Thyroid gland (tissue), 4 donors: Measurements from ENCODE around the gene SMYD2. TPM values are rescaled to one million over a fixed set of nuclear protein-coding genes. Genes with fewer than 3 reads are reported as not detected.
"Not testable (repeated sequence)": the region's sequence is repeated elsewhere in the genome, so short reads cannot be mapped to it uniquely, and the experiment has no call there.

Experiments
- DNase-seq, 2 donors: peaks; one replicate each; pipeline ENCODE4 v3.0.0-alpha.2; 2019
- H3K27ac ChIP-seq, 3 donors: fragments of 200-600 bp; sonication (generic); 1 replicate in 2 of 3; 2 replicates in 1 of 3; pipeline ENCODE4 v1.5.1; 2016 to 2019; ENCODE audit warnings: mild to moderate bottlenecking in 1 of 3, moderate library complexity in 1 of 3
- H3K27me3 ChIP-seq: fragments of 200-600 bp; sonication (generic); one replicate; pipeline ENCODE4 v1.5.1; 2019
- H3K36me3 ChIP-seq, 2 donors: fragments of 200-600 bp; sonication (generic); one replicate each; pipeline ENCODE4 v1.5.1; 2016 to 2019
- H3K4me1 ChIP-seq, 2 donors: fragments of 200-600 bp; sonication (generic); one replicate each; pipeline ENCODE4 v1.5.1; 2017 to 2019
- H3K4me3 ChIP-seq, 3 donors: fragments of 200-600 bp; sonication (generic); replicated peaks in 1 of 3; 1 replicate in 2 of 3; 2 replicates in 1 of 3; pipeline ENCODE4 v1.5.1; 2016; ENCODE audit warnings: mild to moderate bottlenecking in 1 of 3
- H3K9me3 ChIP-seq: fragments of 200-600 bp; sonication (generic); one replicate; pipeline ENCODE4 v1.5.1; 2017
- POLR2A ChIP-seq, 2 donors: fragments of 450-650 bp; IDR thresholded peaks; one replicate each; pipeline ENCODE4 v1.6.1; 2017; ENCODE audit warnings: antibody characterized with exemption in 2 of 2, mild to moderate bottlenecking in 2 of 2, moderate library complexity in 1 of 2
- WGBS, 2 donors: methylation state at CpG; one replicate each; pipeline ENCODE4 v1.1.5; 2017; 5-methylcytosine and 5-hydroxymethylcytosine counted together
- intact Hi-C: fragments of 100-400 bp; cut with DNase I; formaldehyde crosslinking; loops from one replicate; pipeline ENCODE4 v1.15.1; 2023
- total RNA-seq, 4 donors: library from RNA; depleted of rRNA; stranded (reverse); fragments of >200 nt; gene quantifications; one replicate each; pipeline ENCODE4 v1.2.3, GENCODE V29; 2016
- TF ChIP-seq, protein P1 (sequence below), 6 experiments: fragments of 200-600 bp in 3 of 6; fragments of 450-650 bp in 3 of 6; sonication (generic) in 3 of 6; IDR thresholded peaks; one replicate each; pipeline ENCODE4 v1.5.1; 2016 to 2019; ENCODE audit warnings: antibody characterized with exemption in 6 of 6, mild to moderate bottlenecking in 2 of 6, inconsistent platforms in 1 of 6, moderate library complexity in 1 of 6

SMYD2 gene
- total RNA-seq, 4 donors from 2014 or later = 37.6 to 56.1 (median 44.5) TPM

GRCh38 chr1:214271174-214271858 lies 9.6 kb upstream of the SMYD2 start:
- H3K4me1 ChIP-seq = no peaks in the 10 kb centered on the region
- peaks cover 9% of the 10 kb centered on the region for H3K27me3 ChIP-seq
- 48 to 54% methylated on average over 3 of the region's 3 CpGs for WGBS, 2 donors
- TF ChIP-seq, protein P1, sequence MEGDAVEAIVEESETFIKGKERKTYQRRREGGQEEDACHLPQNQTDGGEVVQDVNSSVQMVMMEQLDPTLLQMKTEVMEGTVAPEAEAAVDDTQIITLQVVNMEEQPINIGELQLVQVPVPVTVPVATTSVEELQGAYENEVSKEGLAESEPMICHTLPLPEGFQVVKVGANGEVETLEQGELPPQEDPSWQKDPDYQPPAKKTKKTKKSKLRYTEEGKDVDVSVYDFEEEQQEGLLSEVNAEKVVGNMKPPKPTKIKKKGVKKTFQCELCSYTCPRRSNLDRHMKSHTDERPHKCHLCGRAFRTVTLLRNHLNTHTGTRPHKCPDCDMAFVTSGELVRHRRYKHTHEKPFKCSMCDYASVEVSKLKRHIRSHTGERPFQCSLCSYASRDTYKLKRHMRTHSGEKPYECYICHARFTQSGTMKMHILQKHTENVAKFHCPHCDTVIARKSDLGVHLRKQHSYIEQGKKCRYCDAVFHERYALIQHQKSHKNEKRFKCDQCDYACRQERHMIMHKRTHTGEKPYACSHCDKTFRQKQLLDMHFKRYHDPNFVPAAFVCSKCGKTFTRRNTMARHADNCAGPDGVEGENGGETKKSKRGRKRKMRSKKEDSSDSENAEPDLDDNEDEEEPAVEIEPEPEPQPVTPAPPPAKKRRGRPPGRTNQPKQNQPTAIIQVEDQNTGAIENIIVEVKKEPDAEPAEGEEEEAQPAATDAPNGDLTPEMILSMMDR (IDR thresholded peaks at IDR 0.05) = no peak
- no peak for TF ChIP-seq POLR2A (IDR thresholded peaks at IDR 0.05)
- no peak for DNase-seq
- H3K27ac ChIP-seq = no peak overlapping the region
- intact Hi-C loops = no loop called here
- H3K9me3 ChIP-seq = no peaks in the 10 kb centered on the region
- H3K4me3 ChIP-seq = no peak overlapping the region
- H3K36me3 ChIP-seq = no peaks in the 10 kb centered on the region

- no peak for TF ChIP-seq POLR2A (IDR thresholded peaks at IDR 0.05)
- TF ChIP-seq, protein P1 (IDR thresholded peaks at IDR 0.05) = no peak
- 55 to 66% methylated on average over 4 of the region's 4 CpGs for WGBS, 2 donors
- intact Hi-C loops = no loop called here
- H3K4me1 ChIP-seq = no peaks in the 10 kb centered on the region
- H3K27me3 ChIP-seq = peaks cover 9% of the 10 kb centered on the region
- H3K27ac ChIP-seq = no peak overlapping the region
- no peak for DNase-seq
- H3K4me3 ChIP-seq = no peak overlapping the region
- H3K9me3 ChIP-seq = no peaks in the 10 kb centered on the region
- H3K36me3 ChIP-seq = no peaks in the 10 kb centered on the region
Observed at GRCh38 chr1:214271995-214272731, 8.8 kb upstream of the SMYD2 start.

DNA sequence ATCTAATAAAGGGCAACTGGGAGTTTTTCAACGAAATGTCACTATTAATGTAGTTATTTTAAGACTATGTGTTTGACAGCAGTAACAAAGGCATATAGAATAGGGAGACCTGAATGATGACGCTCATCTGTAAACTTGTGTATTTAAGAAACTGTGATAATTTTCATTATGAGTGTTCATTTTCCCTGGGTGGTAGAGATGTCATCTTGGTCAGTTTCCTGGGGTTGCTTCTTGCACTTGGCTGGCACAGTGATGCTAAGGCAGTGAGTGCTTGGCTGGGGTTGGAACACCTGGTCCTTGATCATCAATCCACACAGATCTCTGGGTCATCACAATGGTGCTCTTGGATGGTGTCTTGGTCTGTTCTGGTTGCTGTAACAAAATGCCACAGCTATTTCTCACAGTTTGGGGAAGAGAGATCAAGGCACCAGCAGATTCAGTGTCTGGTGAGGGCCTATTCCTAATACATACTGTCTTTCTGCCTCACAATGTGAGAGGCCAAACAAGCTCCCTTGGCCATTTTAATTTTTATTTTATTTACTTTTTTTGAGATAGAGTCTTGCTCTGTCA lies 7.9 kb upstream of the SMYD2 start:
- Histone ChIP-seq H3K27me3 (peaks cover 9% of the 10 kb centered on the region), H3K27ac (no peak overlapping the region), H3K9me3 (no peaks in the 10 kb centered on the region), H3K4me3 (no peak overlapping the region), H3K4me1 (no peaks in the 10 kb centered on the region), H3K36me3 (no peaks in the 10 kb centered on the region)
- no peak for DNase-seq
- WGBS, 2 donors = 92 to 93% methylated on average over 2 of the region's 2 CpGs
- no peak for TF ChIP-seq POLR2A (IDR thresholded peaks at IDR 0.05)
- TF ChIP-seq, protein P1 (IDR thresholded peaks at IDR 0.05) = no peak
- intact Hi-C loops = no loop called here

- H3K36me3 ChIP-seq, H3K4me1 ChIP-seq, DNase-seq, H3K9me3 ChIP-seq, H3K4me3 ChIP-seq, intact Hi-C loops, H3K27me3 ChIP-seq, H3K27ac ChIP-seq: not testable (repeated sequence)
- 93 to 94% methylated on average over 4 of the region's 4 CpGs for WGBS, 2 donors
Observed at GRCh38 chr1:214275700-214276099, 5.3 kb upstream of the SMYD2 start.

GRCh38 chr1:214276786-214277185 lies 4.2 kb upstream of the SMYD2 start:
- 45 to 68% methylated on average over 1 of the region's 1 CpG for WGBS, 2 donors
- H3K27ac ChIP-seq = no peak overlapping the region
- H3K9me3 ChIP-seq = no peaks in the 10 kb centered on the region
- H3K4me1 ChIP-seq = peaks cover 0 to 7% of the 10 kb centered on the region in 2 donors
- no peak overlapping the region for H3K4me3 ChIP-seq
- intact Hi-C loops = no loop called here
- H3K36me3 ChIP-seq = no peaks in the 10 kb centered on the region
- no peak for TF ChIP-seq POLR2A (IDR thresholded peaks at IDR 0.05)
- TF ChIP-seq, protein P1 (IDR thresholded peaks at IDR 0.05) = no peak
- no peaks in the 10 kb centered on the region for H3K27me3 ChIP-seq
- no peak for DNase-seq
